MM.1S (cell line): ENCODE results near the gene ATP11B.

Source experiments
- DNase-seq: peaks from one replicate; pipeline ENCODE4 v3.0.0-alpha.2; 2015
- H2AFZ ChIP-seq: fragments of 300-600 bp; sonication (generic); 2 replicates; pipeline ENCODE4 v1.6.0; 2016; ENCODE audit warnings: antibody characterized with exemption, low read length
- H3F3A ChIP-seq: fragments of 300-600 bp; sonication (generic); 2 replicates; pipeline ENCODE4 v1.6.1; 2016; ENCODE audit warnings: mild to moderate bottlenecking, antibody characterized with exemption, low read length, moderate library complexity, mixed read lengths; ENCODE audit not compliant: insufficient read depth
- H3K27ac ChIP-seq: fragments of 300-600 bp; sonication (generic); 2 replicates; pipeline ENCODE4 v1.5.1; 2016; ENCODE audit warnings: mild to moderate bottlenecking, low read length
- H3K27me3 ChIP-seq: fragments of 300-600 bp; sonication (generic); replicated peaks from 2 replicates; pipeline ENCODE4 v1.6.0; 2016; ENCODE audit warnings: low read length; ENCODE audit not compliant: insufficient read depth
- H3K36me3 ChIP-seq: fragments of 300-600 bp; sonication (generic); replicated peaks from 2 replicates; pipeline ENCODE4 v1.6.1; 2016; ENCODE audit warnings: mild to moderate bottlenecking, low read length, mixed read lengths; ENCODE audit not compliant: insufficient read depth
- H3K4me1 ChIP-seq: fragments of 300-600 bp; sonication (generic); 2 replicates; pipeline ENCODE4 v1.6.1; 2016; ENCODE audit warnings: low read length, mixed read lengths
- H3K4me2 ChIP-seq: fragments of 300-600 bp; sonication (generic); 2 replicates; pipeline ENCODE4 v1.6.0; 2016; ENCODE audit warnings: low read depth, low read length
- H3K4me3 ChIP-seq: fragments of 300-600 bp; sonication (generic); 2 replicates; pipeline ENCODE4 v1.5.1; 2016; ENCODE audit warnings: low read length, mixed read lengths
- H3K79me2 ChIP-seq: fragments of 300-600 bp; sonication (generic); 2 replicates; pipeline ENCODE4 v1.6.1; 2016; ENCODE audit warnings: mixed run types, low read length, mixed read lengths
- H3K9ac ChIP-seq: fragments of 300-600 bp; sonication (generic); 2 replicates; pipeline ENCODE4 v1.6.1; 2016; ENCODE audit warnings: low read length, mixed read lengths
- H3K9me2 ChIP-seq: fragments of 300-600 bp; sonication (generic); replicated peaks from 2 replicates; pipeline ENCODE4 v1.6.1; 2016; ENCODE audit warnings: mild to moderate bottlenecking, low read length, mixed read lengths; ENCODE audit not compliant: insufficient read depth
- H3K9me3 ChIP-seq: fragments of 300-600 bp; sonication (generic); replicated peaks from 2 replicates; pipeline ENCODE4 v1.6.1; 2016; ENCODE audit warnings: mild to moderate bottlenecking, low read length, mixed read lengths; ENCODE audit not compliant: insufficient read depth
- H4K20me1 ChIP-seq: fragments of 300-600 bp; sonication (generic); 2 replicates; pipeline ENCODE4 v1.6.1; 2016; ENCODE audit warnings: mild to moderate bottlenecking, low read length, moderate library complexity, mixed read lengths; ENCODE audit not compliant: insufficient read depth
- EZH2 ChIP-seq: fragments of 300-600 bp; sonication (generic); optimal IDR thresholded peaks from 2 replicates; pipeline ENCODE3; 2017; ENCODE audit warnings: low read depth, mild to moderate bottlenecking, antibody characterized with exemption, low read length, mixed read lengths
- EZH2phosphoT487 ChIP-seq: fragments of 300-600 bp; sonication (generic); IDR thresholded peaks from 2 replicates; pipeline ENCODE4 v1.6.1; 2018; ENCODE audit warnings: antibody characterized with exemption, low read length
- TF ChIP-seq, protein P1 (sequence below): fragments of 300-600 bp; sonication (generic); IDR thresholded peaks from 2 replicates; pipeline ENCODE4 v1.5.1; 2016; ENCODE audit warnings: antibody characterized with exemption, low read length, mixed read lengths

Gene ATP11B

DNA sequence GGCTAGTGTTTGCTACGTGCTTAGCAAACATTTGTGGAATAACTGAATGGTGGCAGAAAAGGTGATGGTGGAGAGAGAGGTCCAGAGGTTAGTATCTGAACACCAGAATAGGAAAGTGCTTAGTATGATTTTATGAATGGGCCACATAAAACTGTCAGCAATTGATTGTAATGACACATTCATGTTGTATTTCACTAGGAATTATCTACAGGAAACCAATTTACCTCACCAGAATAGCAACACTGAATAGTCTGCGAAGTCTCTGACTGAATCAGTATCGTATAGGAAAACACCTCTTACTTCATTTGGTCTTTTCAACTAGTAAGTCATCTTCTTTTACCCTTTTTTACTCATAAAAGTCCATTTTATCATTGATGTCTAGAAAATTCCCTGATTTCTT is 8.2 kb upstream of the ATP11B start:
- no peak for DNase-seq
- Histone ChIP-seq H3K4me3 (no peak overlapping the region), H3K9ac (no peak overlapping the region), H3K9me3 (no peaks in the 10 kb centered on the region), H2AFZ (no peak overlapping the region), H4K20me1 (no peaks in the 10 kb centered on the region), H3K36me3 (no peaks in the 10 kb centered on the region), H3K27me3 (no peaks in the 10 kb centered on the region), H3K79me2 (no peaks in the 10 kb centered on the region), H3K9me2 (no peaks in the 10 kb centered on the region), H3K27ac (no peak overlapping the region), H3K4me2 (no peak overlapping the region), H3K4me1 (peaks cover 32% of the 10 kb centered on the region), H3F3A (peaks cover 16% of the 10 kb centered on the region)
- TF ChIP-seq, protein P1, sequence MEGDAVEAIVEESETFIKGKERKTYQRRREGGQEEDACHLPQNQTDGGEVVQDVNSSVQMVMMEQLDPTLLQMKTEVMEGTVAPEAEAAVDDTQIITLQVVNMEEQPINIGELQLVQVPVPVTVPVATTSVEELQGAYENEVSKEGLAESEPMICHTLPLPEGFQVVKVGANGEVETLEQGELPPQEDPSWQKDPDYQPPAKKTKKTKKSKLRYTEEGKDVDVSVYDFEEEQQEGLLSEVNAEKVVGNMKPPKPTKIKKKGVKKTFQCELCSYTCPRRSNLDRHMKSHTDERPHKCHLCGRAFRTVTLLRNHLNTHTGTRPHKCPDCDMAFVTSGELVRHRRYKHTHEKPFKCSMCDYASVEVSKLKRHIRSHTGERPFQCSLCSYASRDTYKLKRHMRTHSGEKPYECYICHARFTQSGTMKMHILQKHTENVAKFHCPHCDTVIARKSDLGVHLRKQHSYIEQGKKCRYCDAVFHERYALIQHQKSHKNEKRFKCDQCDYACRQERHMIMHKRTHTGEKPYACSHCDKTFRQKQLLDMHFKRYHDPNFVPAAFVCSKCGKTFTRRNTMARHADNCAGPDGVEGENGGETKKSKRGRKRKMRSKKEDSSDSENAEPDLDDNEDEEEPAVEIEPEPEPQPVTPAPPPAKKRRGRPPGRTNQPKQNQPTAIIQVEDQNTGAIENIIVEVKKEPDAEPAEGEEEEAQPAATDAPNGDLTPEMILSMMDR, result no peak
- TF ChIP-seq EZH2 (no peak), EZH2phosphoT487 (no peak)

DNA sequence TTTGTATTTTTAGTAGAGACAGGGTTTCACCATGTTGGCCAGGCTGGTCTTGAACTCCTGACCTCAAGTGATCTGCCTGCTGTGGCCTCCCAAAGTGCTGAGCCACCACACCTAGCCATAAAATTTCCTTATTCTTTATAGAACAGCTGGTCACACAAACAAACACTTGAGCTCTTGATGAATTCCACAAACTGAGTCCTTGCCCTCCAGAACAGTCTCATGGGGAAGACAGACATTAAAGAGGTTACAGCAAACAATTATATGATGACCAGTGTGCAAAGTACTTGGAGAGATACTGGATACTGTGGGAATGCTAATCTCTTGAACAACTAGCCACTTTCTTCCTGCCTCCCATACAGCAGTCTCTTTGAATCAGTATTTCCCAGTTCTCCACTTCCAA is 7.5 kb upstream of the ATP11B start:
- H3K9me2 ChIP-seq, result no peaks in the 10 kb centered on the region
- TF ChIP-seq EZH2phosphoT487 (no peak), EZH2 (no peak)
- TF ChIP-seq, protein P1, result no peak
- H2AFZ ChIP-seq, result no peak overlapping the region
- no peak overlapping the region for H3K4me2 ChIP-seq
- no peak for DNase-seq
- H3K4me1 ChIP-seq, result peaks cover 34% of the 10 kb centered on the region
- H3K9ac ChIP-seq, result no peak overlapping the region
- H3K27ac ChIP-seq, result no peak overlapping the region
- H3K79me2 ChIP-seq, result no peaks in the 10 kb centered on the region
- no peak overlapping the region for H3K4me3 ChIP-seq
- H3K36me3 ChIP-seq, result no peaks in the 10 kb centered on the region
- no peaks in the 10 kb centered on the region for H3K27me3 ChIP-seq
- H3F3A ChIP-seq, result peaks cover 16% of the 10 kb centered on the region
- no peaks in the 10 kb centered on the region for H3K9me3 ChIP-seq
- no peaks in the 10 kb centered on the region for H4K20me1 ChIP-seq

DNA sequence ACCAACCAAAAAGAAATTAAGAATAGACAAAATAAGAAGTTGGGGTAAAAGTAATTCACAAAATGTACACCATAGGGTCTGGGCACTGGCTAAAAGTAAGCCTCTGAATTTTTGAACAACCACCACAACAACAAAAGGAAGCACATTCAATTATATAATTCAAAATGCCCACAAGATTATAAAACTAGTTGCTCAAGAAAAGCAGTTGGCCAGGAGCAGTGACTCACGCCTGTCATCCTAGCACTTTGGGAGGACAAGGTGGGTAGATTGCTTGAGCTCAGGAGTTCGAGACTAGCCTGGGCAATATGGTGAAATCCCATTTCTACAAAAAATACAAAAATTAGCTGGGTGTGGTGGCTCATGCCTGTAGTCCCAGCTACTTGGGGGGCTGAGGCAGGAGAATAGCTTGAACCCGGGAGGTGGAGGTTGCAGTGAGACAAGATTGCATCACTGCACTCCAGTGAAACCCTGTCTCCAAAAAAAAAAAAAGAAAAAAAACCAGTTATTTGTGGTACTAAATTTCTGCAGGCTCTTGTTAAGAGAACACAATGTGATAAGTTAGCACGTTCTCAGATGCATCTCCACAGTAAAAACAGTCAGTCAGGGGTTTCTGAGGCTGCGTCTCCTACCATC is 6.6 kb upstream of the ATP11B start:
- H3K9ac ChIP-seq, result no peak overlapping the region
- DNase-seq, result no peak
- no peak overlapping the region for H3K4me2 ChIP-seq
- H3K9me3 ChIP-seq, result no peaks in the 10 kb centered on the region
- no peaks in the 10 kb centered on the region for H4K20me1 ChIP-seq
- TF ChIP-seq EZH2phosphoT487 (no peak), EZH2 (no peak)
- TF ChIP-seq, protein P1, result no peak
- no peak overlapping the region for H3K4me3 ChIP-seq
- H3K79me2 ChIP-seq, result no peaks in the 10 kb centered on the region
- peaks cover 16% of the 10 kb centered on the region for H3F3A ChIP-seq
- H2AFZ ChIP-seq, result no peak overlapping the region
- H3K9me2 ChIP-seq, result no peaks in the 10 kb centered on the region
- peaks cover 34% of the 10 kb centered on the region for H3K4me1 ChIP-seq
- H3K27ac ChIP-seq, result no peak overlapping the region
- no peaks in the 10 kb centered on the region for H3K27me3 ChIP-seq
- H3K36me3 ChIP-seq, result no peaks in the 10 kb centered on the region
